CD4-positive, alpha-beta T cell treated with Interleukin-15 for 4 hours (primary cell): ENCODE results near the gene SLX4IP.

Source experiments
- DNase-seq: peaks from one replicate; pipeline ENCODE4 v3.0.0-alpha.2; 2020; ENCODE audit warnings: low spot score

The SLX4IP gene

DNA sequence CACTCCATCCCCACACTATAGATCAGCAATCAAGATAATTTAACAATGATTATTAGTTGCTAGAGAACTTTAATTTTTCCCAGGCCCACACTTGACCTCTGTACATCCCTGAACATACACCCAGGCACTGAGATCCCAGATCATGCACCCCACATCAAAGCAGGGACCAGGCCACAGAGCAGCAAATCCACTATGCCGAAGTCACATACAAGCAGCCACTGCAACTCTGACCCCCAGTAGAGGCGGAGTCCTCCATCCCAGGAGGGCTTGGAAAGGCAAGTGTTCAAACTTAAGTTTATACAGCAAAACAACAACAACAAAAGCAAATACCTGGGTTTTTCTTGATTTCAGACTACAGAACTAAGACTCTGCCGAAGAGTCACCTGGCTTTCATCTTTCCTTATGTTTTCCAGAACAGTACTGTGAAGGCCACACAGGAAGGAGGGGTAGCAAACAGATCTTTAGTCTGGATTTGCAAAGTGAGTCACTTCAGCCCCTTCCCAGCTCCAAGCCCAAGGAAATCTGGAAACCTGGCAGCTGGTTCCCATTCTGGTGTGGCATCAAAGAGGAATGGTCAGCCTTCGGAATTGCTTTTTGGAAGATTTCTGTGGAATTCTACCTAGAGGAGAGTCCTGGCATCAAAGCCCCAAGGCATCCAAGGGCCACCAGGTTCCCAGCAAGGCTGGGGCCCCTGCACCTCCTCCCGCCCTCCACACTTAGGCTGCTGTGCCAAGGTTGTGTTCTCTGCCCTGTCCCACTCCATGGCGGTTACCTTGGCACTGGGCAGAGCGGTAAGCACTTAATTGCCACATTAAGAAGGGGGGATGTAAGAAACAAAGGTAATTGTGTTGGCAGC is 231.3 kb downstream of the SLX4IP start:
- DNase-seq = no peak

DNA sequence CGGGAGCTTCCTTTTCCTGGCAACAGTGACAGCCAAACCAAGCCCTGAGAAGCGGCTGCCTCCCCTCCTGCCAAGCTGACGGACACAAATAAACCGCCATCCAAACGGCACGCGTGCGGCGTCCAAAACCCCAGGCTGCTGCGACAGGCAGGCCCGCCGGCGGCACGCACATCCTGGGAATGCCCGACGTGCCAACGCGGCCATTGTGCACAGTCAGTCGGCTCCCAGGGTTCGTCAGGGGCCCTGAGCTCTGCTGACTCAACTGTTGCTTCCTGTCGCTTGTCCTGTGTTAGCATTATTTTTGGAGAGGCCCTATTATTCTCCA is 231.9 kb downstream of the SLX4IP start:
- DNase-seq = no peak

DNA sequence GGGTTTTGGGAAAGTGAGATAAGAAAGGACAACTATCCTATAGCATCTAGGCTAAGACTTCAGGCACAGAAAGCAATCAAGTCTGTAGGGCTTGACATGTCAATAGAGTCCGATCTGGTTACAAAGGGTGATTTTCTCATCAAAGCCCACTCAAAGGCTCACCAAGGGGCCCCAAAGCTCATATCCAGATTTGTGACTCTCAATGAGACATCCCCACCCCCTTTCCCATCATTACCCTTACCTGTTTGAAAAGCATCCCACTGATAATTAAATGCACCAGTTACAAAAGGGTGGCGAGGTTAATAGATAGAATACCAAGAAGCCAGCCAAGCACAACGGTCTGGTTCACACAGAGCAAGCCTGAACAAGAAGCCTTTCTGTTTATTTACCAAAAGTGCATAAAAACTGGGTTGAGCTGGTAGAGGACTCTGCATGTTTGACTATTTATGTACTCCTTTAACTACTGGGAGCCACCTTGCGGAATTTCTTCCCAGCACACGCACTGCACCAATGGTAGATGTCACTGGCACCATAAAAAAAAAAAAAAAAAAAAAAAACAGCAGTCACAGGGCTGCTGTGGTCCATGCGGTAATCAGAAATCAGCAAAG is 232.6 kb downstream of the SLX4IP start:
- DNase-seq = no peak

DNA sequence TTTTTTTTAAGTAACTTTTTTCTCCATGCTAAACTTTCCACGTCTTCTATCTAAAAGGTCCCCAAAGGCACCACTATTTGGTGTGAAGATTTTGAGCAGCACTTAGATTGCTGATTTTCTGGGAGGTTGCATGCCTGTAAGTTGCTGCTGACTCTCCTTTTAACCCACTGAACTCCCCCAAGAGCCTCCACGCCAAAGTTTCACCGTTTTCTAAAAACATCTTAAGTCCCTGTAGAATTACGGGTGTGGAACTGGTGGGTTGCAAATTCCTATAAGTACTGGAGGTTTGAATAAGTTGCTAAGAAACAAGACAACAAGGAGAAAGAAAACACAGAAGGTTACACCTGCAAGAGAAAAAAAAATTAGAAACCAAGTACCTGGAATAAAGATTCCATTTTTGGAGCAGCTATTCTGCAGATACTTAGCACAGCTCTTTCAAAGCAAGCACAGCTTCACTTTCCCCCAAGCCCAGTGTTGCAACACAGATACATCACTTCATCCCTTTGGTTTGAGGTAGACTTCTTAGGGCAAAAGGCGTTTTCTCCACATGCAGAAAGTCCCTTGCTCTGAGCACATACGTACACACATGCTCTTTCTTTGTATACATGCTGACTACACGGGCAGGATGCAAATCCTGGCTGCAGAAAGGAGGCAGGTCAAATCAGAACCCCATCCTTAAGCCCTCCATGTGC is 233.7 kb downstream of the SLX4IP start:
- DNase-seq = no peak

DNA sequence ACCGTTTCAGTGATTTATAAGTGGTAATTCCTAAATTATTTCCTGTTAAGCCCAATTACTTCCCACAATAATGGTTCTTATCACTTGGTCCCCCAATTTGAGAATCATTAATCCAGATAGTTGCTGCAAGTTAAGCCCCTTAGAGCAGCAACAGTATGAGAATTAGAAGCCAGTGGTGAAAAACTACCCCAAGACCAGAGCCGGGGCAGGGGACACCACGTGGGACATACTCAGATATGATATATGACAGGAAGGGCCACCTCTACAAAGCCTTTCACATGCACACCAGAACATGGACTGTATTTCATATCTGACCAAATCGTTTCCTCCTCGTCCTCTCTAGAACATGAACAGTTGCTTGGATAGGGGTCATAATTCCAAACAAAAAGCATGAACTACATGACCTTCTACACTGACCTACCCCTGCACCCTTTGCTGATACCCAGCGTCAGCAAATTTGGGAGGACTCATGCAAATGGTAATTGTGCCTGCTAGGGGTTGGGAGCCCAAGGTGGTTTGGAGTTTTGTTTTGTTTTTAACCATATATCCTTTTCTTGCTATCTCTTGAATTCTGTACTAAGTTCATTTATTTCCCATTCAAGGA is 234.8 kb downstream of the SLX4IP start:
- no peak for DNase-seq

DNA sequence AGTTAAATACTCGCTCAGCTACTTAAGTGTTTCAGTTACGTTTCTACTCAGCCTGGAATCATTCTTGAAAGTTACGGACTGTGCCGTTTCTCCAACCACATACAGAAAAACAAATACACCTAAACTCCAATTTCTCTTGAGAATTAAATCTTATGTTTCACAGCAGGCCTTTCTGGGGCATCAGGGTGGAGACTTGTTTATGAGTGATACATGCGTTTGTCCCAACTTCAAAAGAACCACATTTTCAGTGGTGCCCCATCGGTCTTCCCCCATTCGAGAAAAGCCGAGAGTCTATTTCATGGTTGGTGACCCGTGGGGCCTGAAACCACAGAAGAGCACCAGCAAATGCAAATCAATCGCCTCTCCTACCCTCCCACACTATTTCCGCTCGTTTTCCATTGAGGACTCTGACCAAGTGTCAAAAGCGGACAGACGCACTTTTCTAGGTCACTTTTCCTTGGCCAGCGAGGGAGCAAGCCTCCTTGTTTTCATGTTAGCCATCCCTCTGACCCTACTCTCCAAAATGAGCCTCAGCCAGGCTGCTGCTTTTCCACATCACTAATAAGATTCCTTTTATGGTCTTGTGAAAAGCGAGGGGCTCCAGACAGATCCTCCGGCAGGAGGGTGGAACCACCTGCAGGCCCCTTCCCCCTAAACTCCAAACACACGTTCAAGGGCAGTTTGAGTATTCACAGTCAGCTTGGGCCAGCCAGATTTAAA is 235.6 kb downstream of the SLX4IP start:
- no peak for DNase-seq

DNA sequence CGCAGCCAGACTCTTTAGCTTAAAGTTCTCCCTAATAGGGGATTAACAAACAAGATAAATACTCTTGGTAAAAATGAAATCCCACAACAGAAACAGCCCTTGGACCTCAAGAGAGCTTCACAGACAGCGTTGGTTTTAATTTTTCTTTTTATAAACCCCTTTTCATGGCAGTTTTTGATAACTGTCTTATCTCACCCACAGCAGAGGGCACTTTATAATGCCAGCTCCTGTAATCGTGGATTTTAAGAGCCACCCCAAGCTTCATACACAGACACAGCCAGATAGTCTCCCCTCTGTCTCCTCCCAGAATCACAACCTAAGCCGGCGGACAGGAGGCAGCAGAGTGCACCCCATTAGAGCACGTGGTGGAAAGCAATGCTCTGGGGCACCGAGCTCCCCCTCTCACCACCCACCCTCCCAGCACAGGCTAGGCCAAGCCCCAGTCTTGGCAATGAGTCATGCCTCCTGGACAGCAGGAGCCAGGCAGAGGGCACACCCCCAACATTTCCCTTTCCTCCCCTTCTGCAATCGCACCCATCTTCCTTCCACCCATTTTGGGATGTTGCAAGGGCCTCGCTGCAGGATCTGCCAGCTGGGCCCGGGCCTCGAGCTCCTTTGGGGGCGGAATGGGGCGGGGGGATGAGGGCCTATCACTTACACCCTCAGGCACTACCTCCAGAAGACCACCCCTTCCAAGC is 236.3 kb downstream of the SLX4IP start:
- peak; percentile 11 for DNase-seq

DNA sequence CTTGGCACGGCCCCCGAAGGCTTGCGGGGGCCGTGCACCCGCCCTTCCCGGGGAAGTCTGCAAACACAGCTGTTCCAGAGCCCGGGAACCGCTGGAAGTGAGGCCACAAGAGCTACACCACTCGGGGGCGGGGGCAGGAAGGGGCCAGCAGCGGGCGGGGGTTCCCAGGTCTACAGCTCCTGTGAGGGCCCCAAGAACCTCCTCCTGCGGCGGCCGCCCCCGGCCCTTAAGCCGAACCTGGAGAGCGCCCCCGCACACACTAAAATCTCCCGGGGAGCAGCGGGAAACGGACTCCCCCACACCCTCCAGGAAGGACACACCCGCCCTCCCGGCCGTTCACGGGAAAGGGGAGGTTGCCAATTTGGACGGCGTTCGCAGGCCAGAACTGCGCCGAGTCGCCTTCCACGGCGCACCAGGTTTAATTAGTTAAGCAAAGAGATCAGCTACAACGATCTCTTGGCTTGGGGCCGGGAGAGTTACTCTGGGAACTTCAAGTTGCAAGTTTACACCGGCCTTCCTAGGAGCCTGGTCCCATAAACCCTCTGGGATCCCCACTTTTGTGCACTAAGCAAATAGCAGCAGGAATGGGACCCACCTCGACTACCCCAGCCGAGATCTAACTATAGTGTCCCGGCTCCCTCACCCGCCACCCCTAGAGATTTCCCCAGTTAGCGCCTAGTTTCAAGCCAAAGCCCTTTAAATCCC is 237.0 kb downstream of the SLX4IP start:
- no peak for DNase-seq

DNA sequence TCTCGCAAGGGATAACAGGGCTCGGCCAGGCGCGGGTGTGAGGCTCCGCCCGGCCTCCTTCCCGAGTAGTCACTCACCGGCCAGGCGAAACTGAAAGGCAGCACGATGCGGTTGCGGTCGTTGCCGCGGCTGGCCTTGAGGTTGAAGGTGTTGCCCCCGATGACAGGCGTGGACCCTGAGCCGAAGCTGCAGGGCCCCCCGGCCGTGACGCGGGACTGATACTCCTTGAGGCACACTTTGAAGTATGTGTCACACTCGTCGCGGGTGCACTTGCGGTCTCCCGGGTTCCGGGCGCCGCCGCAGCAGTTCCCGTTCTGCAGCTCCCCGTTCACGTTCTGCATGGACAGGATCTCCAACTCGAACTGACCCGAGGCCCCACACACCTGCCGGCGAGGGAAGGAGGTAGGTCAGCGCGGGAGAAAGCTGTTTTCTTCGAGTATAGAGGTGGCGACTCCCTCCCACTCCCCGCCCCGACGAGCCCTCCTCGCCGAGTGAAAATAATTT is 237.6 kb downstream of the SLX4IP start:
- DNase-seq = peak; percentile 10

DNA sequence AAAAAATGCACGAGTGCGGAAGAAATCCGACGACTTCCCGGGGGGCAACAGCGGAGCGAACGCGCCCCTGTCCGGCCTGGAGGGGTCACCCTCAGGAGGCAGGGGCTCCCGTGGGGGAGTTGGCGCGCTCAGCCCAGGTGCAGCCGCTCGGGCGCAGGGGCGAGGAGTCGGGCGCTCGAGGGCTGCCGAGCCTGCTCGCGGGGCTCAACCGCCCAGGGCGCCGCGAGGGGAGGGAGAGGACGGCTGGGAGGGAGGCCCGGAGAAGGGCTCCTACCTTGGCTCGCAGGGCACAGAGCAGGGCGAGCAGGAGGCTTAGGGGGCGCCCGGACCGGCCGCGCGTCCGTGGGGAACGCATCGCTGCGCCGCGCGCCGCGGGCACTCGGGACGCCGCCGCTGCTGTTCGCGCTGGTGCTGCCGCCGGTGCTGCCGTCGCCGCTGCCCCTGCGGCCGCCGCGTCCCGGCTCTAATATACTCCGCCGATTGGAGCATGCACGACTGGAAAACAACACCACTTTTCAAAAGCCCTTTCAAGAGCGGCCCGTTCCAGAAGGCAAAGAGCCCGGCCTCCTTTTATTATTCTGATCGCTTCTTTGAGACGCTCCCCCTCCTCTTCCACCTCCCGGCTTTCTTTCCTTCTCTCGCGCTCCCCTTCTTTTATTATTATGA is 238.2 kb downstream of the SLX4IP start:
- no peak for DNase-seq

DNA sequence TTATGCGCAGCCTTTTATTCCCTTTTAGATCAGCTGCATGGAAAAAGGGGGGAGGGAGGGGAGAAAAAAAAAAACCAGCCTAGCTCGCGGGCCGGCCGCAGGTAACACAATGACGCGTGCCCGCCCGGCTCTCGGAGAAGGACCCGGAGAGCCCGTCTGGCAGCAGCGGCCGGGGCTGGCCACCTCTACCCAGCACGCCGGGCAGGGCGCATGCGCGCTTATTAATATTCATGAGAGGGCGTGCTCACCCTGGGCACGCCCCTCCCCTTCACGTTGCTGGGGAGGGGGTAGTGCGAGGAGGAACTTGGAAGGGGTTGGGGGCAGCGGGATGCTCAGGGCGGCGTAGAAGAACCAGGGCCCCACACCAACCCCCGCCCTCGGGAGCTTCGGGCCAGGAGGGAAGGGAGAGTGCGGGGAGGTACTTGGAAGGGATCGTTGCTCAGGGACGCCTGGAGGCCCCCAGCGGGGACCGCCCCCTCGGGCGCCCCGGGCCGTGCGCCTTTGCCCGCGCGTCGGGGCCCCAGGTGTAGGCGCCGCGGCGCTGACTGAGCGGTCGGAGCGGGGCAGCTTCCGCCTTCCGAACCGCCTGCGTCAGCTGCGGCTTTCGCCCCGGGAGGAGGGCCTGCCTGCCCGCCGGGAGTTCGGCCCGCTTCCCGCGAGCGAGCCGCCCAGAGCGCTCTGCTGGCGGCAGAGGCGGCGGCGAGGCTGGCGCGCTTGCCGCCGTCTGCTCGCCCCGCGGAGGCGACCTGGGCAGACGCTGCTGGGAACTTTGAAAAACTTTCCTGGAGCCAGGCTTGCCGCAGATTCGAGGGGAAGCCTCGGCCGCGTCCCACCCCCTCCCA is 239.0 kb downstream of the SLX4IP start, which contains the start of gene JAG1:
Gene JAG1 (minus strand): TSS at position 158 of the 842 bp plus-strand sequence. CDS start 469 bp downstream, outside the sequence.
- DNase-seq = peak; percentile 29

DNA sequence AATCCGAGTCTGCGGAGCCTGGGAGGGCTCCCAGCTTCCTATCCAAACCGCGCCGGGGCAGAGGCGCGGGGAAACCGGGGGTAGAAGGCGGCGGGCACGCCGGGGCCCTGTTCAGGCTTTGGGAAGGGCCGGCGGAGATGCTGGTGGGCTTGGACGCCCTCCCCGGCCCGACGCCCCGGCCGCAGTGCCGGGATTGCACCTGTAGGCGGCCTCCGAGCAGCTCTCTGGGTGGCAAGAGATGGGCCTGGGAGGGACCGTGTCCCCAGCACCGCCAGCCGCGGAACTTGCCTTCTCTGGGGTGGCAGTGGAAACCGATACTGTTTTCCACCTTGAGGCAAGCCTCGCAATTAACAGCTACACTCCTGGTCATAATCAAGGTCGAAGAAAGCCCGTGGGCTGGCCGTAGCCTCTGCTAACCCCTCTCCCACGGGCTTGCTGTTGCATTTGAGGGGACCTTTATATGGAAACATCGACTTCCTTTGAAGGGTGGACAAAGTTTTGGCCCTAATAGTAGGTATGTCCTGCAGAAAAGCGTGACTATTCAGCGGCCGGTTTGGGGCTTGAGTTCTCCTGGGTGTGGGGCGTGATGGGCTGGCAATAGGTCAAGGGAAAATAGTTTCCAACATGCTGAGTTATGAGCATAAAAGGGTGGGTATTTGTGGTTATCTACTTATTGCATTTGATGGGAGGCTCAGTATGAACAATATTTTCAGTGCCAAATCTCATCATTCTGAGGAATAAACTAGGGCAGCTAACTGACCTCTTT is 239.8 kb downstream of the SLX4IP start:
- DNase-seq = no peak

DNA sequence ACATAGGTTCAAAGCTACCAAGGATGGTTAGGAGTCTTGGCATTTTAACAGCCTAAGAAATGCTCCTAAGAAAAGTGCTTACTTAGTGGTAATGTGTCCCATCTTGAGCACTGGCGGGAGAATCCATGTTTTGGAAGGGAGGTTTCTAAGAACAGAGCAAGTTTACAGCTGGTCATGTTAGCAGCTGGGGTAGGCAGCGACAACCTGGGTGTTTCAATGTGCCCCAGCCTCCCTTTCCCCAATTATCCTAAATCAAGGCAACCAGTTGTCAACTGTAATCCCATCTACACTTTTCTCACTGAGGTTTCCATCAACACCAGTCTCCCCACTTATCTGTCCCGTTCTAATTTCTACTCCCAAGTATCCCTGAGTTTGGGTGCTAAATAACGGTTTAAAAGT is 240.3 kb downstream of the SLX4IP start:
- DNase-seq = no peak

DNA sequence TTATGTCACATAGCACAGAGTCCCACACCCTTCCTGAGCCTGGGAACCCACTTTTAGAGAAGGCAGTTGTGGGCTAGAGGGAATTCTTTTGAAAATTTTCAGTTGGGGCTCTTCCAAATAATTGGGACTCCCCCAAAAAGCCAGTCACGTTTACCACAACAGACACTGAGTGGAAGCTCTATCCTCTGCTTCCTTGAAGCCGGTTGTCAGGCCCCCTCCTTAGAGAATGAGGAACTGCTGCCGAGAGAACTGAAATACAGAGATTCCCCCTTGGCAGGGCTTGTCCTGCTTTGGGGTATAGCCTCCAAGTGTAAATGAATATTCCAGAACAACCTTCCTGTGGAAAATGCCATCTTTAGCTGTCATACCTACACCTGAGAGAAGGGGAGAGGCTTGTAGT is 241.4 kb downstream of the SLX4IP start:
- DNase-seq = no peak
